DOHH2 (cell line): Measurements from ENCODE around the gene KLK1.
"Not testable (repeated sequence)": the region's sequence is repeated elsewhere in the genome, so short reads cannot be mapped to it uniquely, and the experiment has no call there.

Experiments used
- H3F3A ChIP-seq: fragments of 200-600 bp; sonication (generic), shearing (Covaris generic); 2 replicates; pipeline ENCODE4 v1.6.0; 2016; ENCODE audit warnings: antibody characterized with exemption, mild to moderate bottlenecking; ENCODE audit not compliant: control insufficient read depth, insufficient read depth
- H3K27ac ChIP-seq: fragments of 200-600 bp; sonication (generic); 2 replicates; pipeline ENCODE4 v1.5.1; 2014; ENCODE audit warnings: low read depth, mild to moderate bottlenecking, low read length, moderate library complexity
- H3K27me3 ChIP-seq: fragments of 200-600 bp; sonication (generic); 2 replicates; pipeline ENCODE4 v1.6.1; 2014; ENCODE audit warnings: mild to moderate bottlenecking, low read length, mixed read lengths; ENCODE audit not compliant: control insufficient read depth
- H3K36me3 ChIP-seq: fragments of 200-600 bp; sonication (generic); 2 replicates; pipeline ENCODE4 v1.6.1; 2014; ENCODE audit warnings: mild to moderate bottlenecking, low read length, moderate library complexity, mixed read lengths; ENCODE audit not compliant: control insufficient read depth
- H3K4me1 ChIP-seq: fragments of 200-600 bp; sonication (generic); 2 replicates; pipeline ENCODE4 v1.6.1; 2014; ENCODE audit warnings: mild to moderate bottlenecking, low read length, mixed read lengths; ENCODE audit not compliant: control insufficient read depth
- H3K4me2 ChIP-seq: fragments of 200-600 bp; sonication (generic); 2 replicates; pipeline ENCODE4 v1.6.0; 2014; ENCODE audit warnings: mild to moderate bottlenecking, low read length, moderate library complexity
- H3K4me3 ChIP-seq: fragments of 200-600 bp; sonication (generic); 2 replicates; pipeline ENCODE4 v1.5.1; 2014; ENCODE audit warnings: mild to moderate bottlenecking, low read length, mixed read lengths
- H3K79me2 ChIP-seq: fragments of 200-600 bp; sonication (generic); 2 replicates; pipeline ENCODE4 v1.6.1; 2014; ENCODE audit warnings: mild to moderate bottlenecking, low read length, mixed read lengths; ENCODE audit not compliant: control insufficient read depth
- H3K9me2 ChIP-seq: fragments of 200-600 bp; sonication (generic); replicated peaks from 2 replicates; pipeline ENCODE4 v1.6.1; 2014; ENCODE audit warnings: mild to moderate bottlenecking, low read length, mixed read lengths; ENCODE audit not compliant: control insufficient read depth
- H3K9me3 ChIP-seq: fragments of 200-600 bp; sonication (generic); 2 replicates; pipeline ENCODE4 v1.6.1; 2014; ENCODE audit warnings: antibody characterized with exemption, low read length, mixed read lengths; ENCODE audit not compliant: control insufficient read depth, insufficient read depth
- H4K20me1 ChIP-seq: fragments of 200-600 bp; sonication (generic); 2 replicates; pipeline ENCODE4 v1.6.0; 2014; ENCODE audit warnings: low read depth, mild to moderate bottlenecking, antibody characterized with exemption, low read length, moderate library complexity; ENCODE audit not compliant: control insufficient read depth, insufficient read depth
- CTCF ChIP-seq: fragments of 200-600 bp; sonication (generic); IDR thresholded peaks from one replicate; pipeline ENCODE4 v1.5.1; 2014; ENCODE audit warnings: antibody characterized with exemption, mild to moderate bottlenecking, low read depth, low read length; ENCODE audit not compliant: poor library complexity, severe bottlenecking
- EZH2phosphoT487 ChIP-seq: fragments of 200-600 bp; sonication (generic); IDR thresholded peaks from 2 replicates; pipeline ENCODE4 v1.6.1; 2017; ENCODE audit warnings: borderline replicate concordance, mild to moderate bottlenecking, antibody characterized with exemption, low read length, moderate library complexity, mixed read lengths

Gene KLK1

GRCh38 chr19:50777830-50778303, 45.7 kb downstream of the KLK1 start:
- H3K9me2 ChIP-seq = no peaks in the 10 kb centered on the region
- H3K79me2 ChIP-seq = no peaks in the 10 kb centered on the region
- H3K27ac ChIP-seq = no peak overlapping the region
- no peak for TF ChIP-seq EZH2phosphoT487
- TF ChIP-seq CTCF = no peak
- no peaks in the 10 kb centered on the region for H3F3A ChIP-seq
- no peak overlapping the region for H3K4me2 ChIP-seq
- no peaks in the 10 kb centered on the region for H3K4me1 ChIP-seq
- no peaks in the 10 kb centered on the region for H4K20me1 ChIP-seq
- H3K9me3 ChIP-seq = no peaks in the 10 kb centered on the region
- H3K27me3 ChIP-seq = no peaks in the 10 kb centered on the region; the same call in 1 of the 2 replicates
- H3K4me3 ChIP-seq = no peak overlapping the region
- H3K36me3 ChIP-seq = no peaks in the 10 kb centered on the region

GRCh38 chr19:50777261-50777660, 46.3 kb downstream of the KLK1 start:
- no peaks in the 10 kb centered on the region for H4K20me1 ChIP-seq
- no peaks in the 10 kb centered on the region for H3K9me2 ChIP-seq
- no peak for TF ChIP-seq CTCF
- no peak for TF ChIP-seq EZH2phosphoT487
- no peaks in the 10 kb centered on the region for H3K79me2 ChIP-seq
- H3K36me3 ChIP-seq = no peaks in the 10 kb centered on the region
- no peak overlapping the region for H3K27ac ChIP-seq
- H3K27me3 ChIP-seq = no peaks in the 10 kb centered on the region; the same call in 1 of the 2 replicates
- no peaks in the 10 kb centered on the region for H3K9me3 ChIP-seq
- no peaks in the 10 kb centered on the region for H3F3A ChIP-seq
- no peaks in the 10 kb centered on the region for H3K4me1 ChIP-seq
- H3K4me2 ChIP-seq = no peak overlapping the region
- H3K4me3 ChIP-seq = no peak overlapping the region

DNA sequence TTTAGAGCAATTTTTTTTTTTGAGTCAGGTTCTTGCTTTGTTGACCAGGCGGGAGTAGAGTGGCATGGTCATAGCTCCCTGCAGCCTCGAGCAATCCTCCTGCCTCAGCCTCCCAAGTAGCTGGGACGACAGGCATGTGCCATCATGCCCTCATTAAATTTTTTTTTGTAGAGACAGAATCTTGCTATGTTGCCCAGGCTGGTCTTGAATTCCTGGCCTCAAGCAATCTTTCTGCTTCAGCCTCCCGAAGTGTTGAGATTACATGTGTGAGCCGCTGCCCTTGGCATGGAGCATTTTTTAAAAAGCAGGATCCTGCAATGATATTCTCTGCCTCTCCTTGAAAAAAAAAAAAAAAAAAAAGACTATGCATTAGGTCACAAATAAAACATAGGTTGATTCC, 47.5 kb downstream of the KLK1 start:
- no peak for TF ChIP-seq EZH2phosphoT487
- no peak for TF ChIP-seq CTCF
- Histone ChIP-seq H3F3A (no peaks in the 10 kb centered on the region), H3K36me3 (no peaks in the 10 kb centered on the region), H3K27ac (no peak overlapping the region), H3K79me2 (no peaks in the 10 kb centered on the region), H3K27me3 (no peaks in the 10 kb centered on the region; the same call in 1 of the 2 replicates), H3K4me3 (no peak overlapping the region), H3K9me3 (no peaks in the 10 kb centered on the region), H3K4me1 (no peaks in the 10 kb centered on the region), H3K9me2 (no peaks in the 10 kb centered on the region), H3K4me2 (no peak overlapping the region), H4K20me1 (no peaks in the 10 kb centered on the region)

DNA sequence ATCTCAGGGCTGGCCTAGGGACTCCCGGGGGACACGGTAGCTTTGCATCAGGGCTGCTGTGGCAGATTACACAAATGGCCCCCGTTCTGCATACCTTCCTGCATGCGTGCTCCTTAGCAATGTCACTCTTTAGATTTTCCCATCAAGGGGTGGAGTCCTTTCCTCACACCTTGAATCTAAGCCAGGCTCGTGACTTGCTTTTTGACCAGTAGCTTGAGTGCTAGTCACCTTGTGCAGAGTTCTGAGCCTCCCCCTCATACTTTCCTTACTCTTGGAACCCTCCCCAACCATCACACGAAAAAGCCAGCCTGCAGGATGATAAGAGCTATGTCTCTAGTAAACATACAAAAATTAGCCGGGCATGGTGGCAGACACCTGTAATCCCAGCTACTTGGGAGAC, 50.1 kb downstream of the KLK1 start:
- H3F3A ChIP-seq, H3K9me2 ChIP-seq, H3K4me1 ChIP-seq: not testable (repeated sequence)

GRCh38 chr19:50772912-50773311, 50.7 kb downstream of the KLK1 start:
- H3K27me3 ChIP-seq, H3F3A ChIP-seq, H3K36me3 ChIP-seq, H3K79me2 ChIP-seq, H3K9me3 ChIP-seq, H4K20me1 ChIP-seq, H3K4me1 ChIP-seq, H3K9me2 ChIP-seq, H3K4me3 ChIP-seq, H3K27ac ChIP-seq, H3K4me2 ChIP-seq: not testable (repeated sequence)

More for the DNA sequence above, 50.1 kb downstream of the KLK1 start:
- not testable (repeated sequence) for H3K4me3 ChIP-seq, H3K27ac ChIP-seq, H3K79me2 ChIP-seq, H4K20me1 ChIP-seq, H3K27me3 ChIP-seq, H3K4me2 ChIP-seq, H3K9me3 ChIP-seq, H3K36me3 ChIP-seq
